Chondrocyte (in vitro differentiated cells): Measurements from ENCODE around the gene PHOSPHO1. TPM values are rescaled to one million over a fixed set of nuclear protein-coding genes. Genes with fewer than 3 reads are reported as not detected.

Experiments used
- DNase-seq: peaks from one replicate; pipeline ENCODE4 v3.0.0; 2021; ENCODE audit warnings: mixed read lengths, low spot score
- H3K27ac Mint-ChIP-seq: one replicate; pipeline ENCODE4 v1.8.0; 2021; ENCODE audit warnings: mild to moderate bottlenecking, moderate library complexity, mixed read lengths; ENCODE audit not compliant: unreplicated experiment
- H3K27me3 Mint-ChIP-seq: 2 replicates; pipeline ENCODE4 v1.8.0; 2021; ENCODE audit warnings: low read depth, mixed read lengths
- H3K36me3 Mint-ChIP-seq: 2 replicates; pipeline ENCODE4 v1.8.0; 2021; ENCODE audit warnings: low read depth, mixed read lengths
- H3K4me1 Mint-ChIP-seq: 2 replicates; pipeline ENCODE4 v1.8.0; 2021; ENCODE audit warnings: low read depth, mild to moderate bottlenecking, mixed read lengths
- H3K4me3 Mint-ChIP-seq: one replicate; pipeline ENCODE4 v1.8.0; 2021; ENCODE audit warnings: mild to moderate bottlenecking, moderate library complexity, mixed read lengths; ENCODE audit not compliant: unreplicated experiment
- H3K9me3 Mint-ChIP-seq: 2 replicates; pipeline ENCODE4 v1.8.0; 2021; ENCODE audit warnings: low read depth, mixed read lengths
- CTCF ChIP-seq: fragments of 200-600 bp; sonication (generic); IDR thresholded peaks from 2 replicates; pipeline ENCODE4 v1.5.0; 2021; ENCODE audit warnings: antibody characterized with exemption, mild to moderate bottlenecking, moderate library complexity
- total RNA-seq: library from RNA; stranded (reverse); gene quantifications from 3 replicates; pipeline ENCODE4 v1.2.1, GENCODE V29; 2021

Gene PHOSPHO1
- total RNA-seq, 1 donor from 2014 or later = not detected

DNA sequence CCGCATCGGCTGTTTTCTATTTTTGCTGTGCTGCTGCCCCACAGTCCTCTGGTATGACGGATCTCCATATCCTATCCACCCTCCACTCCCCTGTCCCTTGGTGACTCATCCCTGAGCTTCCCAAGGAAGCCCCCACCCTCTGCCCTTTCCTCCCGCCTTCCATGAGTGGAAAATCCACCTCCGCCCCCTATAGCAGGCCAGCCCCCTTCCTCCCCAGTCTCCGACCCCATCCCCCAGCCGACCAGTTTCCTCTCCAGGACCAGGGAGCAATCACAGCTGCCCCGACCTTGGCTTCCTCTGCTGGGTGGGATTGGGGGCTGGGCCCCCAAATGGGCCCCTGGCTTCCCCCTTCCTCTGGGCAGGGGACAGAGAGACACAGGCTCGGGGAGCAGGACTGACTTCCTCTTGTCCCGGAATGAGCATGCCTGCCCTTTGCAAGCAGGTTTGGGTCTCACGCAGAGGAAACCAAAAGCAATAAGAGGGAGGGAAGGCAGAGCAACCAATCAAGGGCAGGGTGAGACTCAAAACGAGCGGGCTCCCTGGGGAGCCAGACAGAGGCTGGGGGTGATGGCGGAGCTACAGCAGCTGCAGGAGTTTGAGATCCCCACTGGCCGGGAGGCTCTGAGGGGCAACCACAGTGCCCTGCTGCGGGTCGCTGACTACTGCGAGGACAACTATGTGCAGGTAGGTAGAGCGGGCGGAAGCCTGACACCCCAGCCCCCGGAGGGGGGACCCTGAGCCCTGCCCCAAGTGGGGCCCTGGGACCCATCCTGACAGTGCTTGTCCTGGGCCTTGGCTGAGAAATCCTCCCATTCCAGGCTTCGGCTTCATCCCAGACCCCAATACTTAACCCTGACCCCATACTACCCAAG lies 20.2 kb downstream of the PHOSPHO1 start, which contains the start of the genes ABI3 and GNGT2:
Gene ABI3 (plus strand): TSS at position 550 of the 872 bp plus-strand sequence. CDS start 18 bp downstream, at position 568.
Gene GNGT2 (minus strand): TSS at position 417 of the 872 bp plus-strand sequence. CDS start 3,152 bp downstream, outside the sequence.
- H3K4me1 Mint-ChIP-seq = peaks cover 13% of the 10 kb centered on the region
- TF ChIP-seq CTCF = no peak

DNA sequence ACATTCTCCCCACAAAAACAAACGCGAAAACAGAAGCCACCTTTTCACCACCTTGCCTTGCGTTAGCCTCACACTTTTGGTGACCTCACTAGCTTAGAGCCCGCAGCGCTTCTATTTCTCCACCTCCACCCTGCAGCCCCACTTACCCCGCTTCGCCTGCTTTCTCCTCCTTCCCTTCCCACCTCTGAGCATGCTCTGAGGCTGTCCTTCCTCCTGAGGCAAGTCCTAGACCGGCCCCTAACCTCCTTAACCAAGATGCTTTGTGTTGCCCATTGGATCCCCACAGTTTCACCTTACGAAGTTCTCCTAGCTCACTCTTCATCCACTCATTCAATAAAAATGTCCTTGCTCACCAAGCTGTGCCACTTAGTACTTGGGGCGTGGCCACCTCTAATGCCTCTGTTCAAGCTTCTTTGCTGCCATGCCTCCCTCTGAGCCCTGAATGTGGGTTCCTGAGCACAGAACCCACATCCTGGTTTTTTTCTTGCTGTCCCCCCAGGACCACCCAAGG lies 21.5 kb downstream of the PHOSPHO1 start:
- H3K4me3 Mint-ChIP-seq = no peak overlapping the region
- H3K4me1 Mint-ChIP-seq = peaks cover 10% of the 10 kb centered on the region
- DNase-seq = no peak
- H3K36me3 Mint-ChIP-seq = no peaks in the 10 kb centered on the region
- no peak for TF ChIP-seq CTCF
- peaks cover 8% of the 10 kb centered on the region for H3K27me3 Mint-ChIP-seq
- no peak overlapping the region for H3K27ac Mint-ChIP-seq
- H3K9me3 Mint-ChIP-seq = no peaks in the 10 kb centered on the region

More for the DNA sequence above, 20.2 kb downstream of the PHOSPHO1 start, which contains the start of the genes ABI3 and GNGT2:
- no peak for DNase-seq
- H3K4me3 Mint-ChIP-seq = no peak within 1 kb of the TSS
- H3K36me3 Mint-ChIP-seq = no peaks in the 10 kb centered on the region
- H3K27me3 Mint-ChIP-seq = peaks cover 8% of the 10 kb centered on the region
- no peak within 1 kb of the TSS for H3K27ac Mint-ChIP-seq
- no peaks in the 10 kb centered on the region for H3K9me3 Mint-ChIP-seq

GRCh38 chr17:49204516-49204915 lies 26.1 kb downstream of the PHOSPHO1 start:
- no peaks in the 10 kb centered on the region for H3K36me3 Mint-ChIP-seq
- no peak overlapping the region for H3K4me3 Mint-ChIP-seq
- no peaks in the 10 kb centered on the region for H3K4me1 Mint-ChIP-seq
- H3K27ac Mint-ChIP-seq = no peak overlapping the region
- TF ChIP-seq CTCF = no peak
- peaks cover 4% of the 10 kb centered on the region for H3K27me3 Mint-ChIP-seq
- DNase-seq = no peak
- no peaks in the 10 kb centered on the region for H3K9me3 Mint-ChIP-seq

DNA sequence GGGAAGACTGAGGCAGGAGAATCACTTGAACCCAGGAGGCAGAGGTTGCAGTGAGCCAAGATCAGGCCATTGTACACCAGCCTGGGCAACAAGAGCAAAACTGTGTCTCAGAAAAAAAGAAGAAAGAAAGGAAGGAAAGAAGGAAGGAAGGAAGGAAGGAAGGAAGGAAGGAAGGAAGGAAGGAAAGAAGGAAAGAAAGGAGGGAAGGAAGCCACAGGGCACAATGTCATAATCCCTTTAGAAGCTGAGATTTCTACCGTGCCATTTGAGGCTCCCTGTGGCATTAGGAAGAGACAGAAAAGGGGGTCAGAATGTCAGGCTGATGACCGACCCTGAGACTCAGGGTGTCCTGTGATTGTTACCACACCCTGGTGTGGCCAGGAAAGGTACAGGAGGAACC lies 26.8 kb downstream of the PHOSPHO1 start:
- Mint-ChIP-seq H3K36me3 (no peaks in the 10 kb centered on the region), H3K27me3 (peaks cover 2% of the 10 kb centered on the region), H3K9me3 (no peaks in the 10 kb centered on the region), H3K27ac (no peak overlapping the region), H3K4me3 (no peak overlapping the region), H3K4me1 (no peaks in the 10 kb centered on the region)
- no peak for TF ChIP-seq CTCF
- no peak for DNase-seq

DNA sequence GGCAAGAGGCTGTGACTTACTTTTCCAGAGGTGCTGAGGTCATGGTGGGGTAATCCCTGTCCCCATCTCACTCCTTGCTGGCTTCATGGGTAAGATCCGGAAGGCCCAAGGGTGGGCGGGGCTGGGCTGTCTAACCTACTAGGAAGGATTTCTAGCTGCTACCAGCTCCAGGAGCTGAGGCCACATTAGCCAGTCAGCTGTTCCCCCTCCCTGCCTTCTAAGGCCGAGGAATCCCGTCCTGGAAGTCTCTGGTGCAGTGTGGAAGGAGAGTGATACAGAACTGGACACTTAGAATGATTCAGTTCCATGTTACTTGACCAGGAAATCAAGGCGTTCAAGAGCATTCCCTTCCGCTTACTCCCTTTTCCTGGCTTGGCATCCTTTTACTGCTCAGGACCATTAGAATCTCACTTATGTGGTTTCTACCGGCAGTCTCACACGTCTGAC lies 29.1 kb downstream of the PHOSPHO1 start:
- no peak overlapping the region for H3K4me3 Mint-ChIP-seq
- H3K4me1 Mint-ChIP-seq = no peaks in the 10 kb centered on the region
- no peak overlapping the region for H3K27ac Mint-ChIP-seq
- DNase-seq = no peak
- H3K36me3 Mint-ChIP-seq = no peaks in the 10 kb centered on the region
- no peaks in the 10 kb centered on the region for H3K9me3 Mint-ChIP-seq
- no peaks in the 10 kb centered on the region for H3K27me3 Mint-ChIP-seq
- no peak for TF ChIP-seq CTCF
